Superior temporal gyrus (tissue), 1 donor: Measurements from ENCODE around the gene CAMKK2.
"Not testable (repeated sequence)": the region's sequence is repeated elsewhere in the genome, so short reads cannot be mapped to it uniquely, and the experiment has no call there.

Experiments
- DNase-seq: peaks from one replicate; pipeline ENCODE4 v3.0.0-alpha.2; 2016; ENCODE audit errors: extremely low spot score

CAMKK2 gene

DNA sequence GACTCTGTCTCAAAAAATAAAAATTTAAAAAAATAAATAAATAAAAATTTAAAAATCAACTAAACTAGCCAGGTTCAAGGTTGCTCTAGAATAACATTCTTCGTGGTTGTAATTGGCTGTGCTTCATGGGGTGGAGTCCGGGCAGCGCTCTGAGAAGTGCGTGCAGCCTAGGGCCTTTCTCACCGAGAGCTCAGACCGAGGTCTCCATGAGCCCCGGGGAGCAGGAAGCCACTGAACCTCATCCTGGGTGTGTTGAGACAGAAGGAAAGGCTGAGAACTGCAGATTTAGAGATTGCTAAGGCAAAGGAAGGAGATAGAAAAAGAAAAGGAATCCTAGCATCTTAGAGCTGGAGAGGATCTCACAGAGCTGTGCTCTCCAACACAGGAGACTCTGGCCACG lies 71.9 kb downstream of the CAMKK2 start:
- no peak for DNase-seq

DNA sequence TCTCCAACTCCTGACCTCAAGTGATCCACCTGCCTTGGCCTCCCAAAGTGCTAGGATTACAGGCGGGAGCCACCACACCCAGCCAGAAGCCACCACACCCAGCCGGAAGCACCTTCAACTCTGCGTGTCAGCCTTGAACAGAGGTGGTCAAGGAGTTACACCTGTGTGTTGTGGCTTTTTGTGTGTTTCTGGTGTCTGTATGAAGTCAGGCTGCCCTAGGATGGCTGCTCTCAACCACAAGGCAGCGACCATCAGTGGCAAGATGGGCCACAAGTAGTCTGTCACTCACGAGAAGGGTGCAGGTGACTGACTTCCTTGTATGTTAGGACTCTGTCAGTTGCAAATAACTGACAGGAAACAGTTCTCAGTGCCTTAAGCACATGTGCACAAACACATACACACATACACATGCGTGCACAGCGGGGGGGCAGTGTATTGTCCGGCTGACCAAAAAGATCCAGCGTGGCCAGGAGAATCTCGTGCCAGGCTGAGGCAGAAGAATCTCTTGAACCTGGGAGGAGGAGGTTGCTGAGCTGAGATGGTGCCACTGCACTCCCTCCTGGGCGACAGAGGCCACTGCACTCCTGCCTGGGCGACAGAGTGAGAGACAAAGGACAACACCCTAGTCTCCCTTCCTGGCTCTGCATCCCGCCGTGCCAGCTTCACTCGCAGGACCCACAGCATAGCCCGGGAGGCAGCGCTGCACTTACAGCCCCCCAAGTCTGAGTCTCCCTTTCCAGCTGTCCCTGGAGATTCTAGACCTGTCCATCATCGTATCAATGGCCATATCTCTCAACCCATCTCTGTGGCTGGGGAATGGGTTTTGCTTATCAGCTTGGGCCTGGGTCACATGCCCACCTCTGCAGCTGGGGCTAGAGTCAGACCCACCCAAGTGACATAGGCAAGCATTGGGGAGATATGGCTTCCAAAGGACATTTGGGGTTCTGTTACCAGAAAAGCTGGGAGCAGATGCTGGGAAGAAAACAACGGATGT lies 72.9 kb downstream of the CAMKK2 start:
- DNase-seq = no peak

DNA sequence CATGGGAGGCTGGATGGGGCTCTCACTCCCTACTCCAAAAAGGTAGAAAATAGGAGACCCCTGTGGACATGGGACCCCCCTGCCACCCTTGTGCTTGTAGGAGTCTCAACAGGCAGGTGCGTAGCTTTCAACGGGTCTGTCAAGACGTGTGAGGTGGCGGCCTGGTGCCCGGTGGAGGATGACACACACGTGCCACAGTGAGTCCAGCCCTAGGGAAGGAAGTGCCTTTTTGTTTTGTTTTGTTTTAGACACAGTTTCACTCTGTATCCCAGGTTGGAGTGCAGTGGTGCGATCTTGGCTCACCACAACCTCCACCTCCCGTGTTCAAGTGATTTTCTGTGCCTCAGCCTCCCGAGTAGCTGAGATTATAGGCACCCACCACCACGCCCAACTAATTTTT lies 73.7 kb downstream of the CAMKK2 start:
- no peak for DNase-seq

DNA sequence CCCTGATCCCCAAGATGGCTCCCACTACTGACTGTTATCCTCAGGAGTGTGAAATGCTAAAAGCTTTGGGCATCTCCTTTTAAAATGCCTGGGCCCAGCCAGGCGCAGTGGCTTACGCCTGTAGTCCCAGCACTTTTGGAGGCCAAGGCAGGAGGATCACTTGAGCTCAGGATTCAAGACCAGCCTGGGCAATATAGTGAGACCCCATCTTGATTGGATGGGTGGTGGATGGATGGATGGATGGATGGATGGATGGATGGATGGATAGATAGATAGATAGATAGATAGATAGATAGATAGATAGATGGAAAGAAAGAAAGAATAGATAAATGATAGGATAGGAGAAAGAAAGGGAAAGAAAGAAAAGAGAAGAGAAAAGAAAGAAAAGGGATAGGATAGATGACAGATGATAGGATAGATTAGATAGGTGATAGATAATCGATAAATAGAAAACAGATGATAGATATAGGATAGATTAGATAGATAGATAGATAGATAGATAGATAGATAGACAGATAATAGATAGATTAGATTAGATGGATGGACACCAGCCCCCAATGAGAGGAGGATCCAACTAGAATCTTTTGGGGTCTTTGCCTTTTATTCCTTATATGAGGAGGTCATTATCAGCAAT lies 77.0 kb downstream of the CAMKK2 start:
- no peak for DNase-seq

DNA sequence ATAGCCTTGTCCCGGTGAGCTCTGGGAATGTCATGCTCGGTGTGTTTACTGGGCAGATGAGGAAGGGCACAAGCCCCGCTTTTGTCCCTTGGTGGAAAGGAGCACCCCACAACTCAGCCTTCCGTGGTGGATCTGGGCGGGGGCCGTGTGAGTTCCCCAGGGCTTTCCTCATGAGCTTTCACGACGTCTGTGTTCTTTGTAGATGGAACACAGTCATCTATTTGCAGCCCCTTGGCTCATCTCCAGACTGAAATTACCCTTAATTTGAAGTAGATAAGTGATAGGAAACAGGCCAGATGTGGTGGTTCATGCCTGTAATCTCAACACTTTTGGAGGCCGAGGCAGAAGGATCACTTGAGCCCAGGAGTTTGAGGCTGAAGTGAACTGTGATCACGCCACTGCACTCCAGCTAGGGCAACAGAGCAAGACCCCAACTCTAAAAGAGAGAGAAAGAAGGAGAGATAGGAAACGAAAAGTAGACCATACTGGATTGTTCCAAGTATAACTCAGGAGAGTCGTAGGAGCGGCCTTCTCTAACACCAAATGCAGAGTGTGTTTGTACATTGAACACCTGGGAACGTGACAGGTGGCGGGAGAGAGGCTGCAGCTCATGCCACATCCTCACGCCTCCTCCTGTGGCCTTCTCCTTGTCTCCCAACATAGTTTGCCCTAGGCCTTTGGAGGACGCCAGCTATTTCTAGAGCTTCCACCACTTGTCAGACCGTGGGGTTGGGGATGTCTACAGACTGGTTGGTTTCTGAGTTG lies 77.7 kb downstream of the CAMKK2 start:
- no peak for DNase-seq

DNA sequence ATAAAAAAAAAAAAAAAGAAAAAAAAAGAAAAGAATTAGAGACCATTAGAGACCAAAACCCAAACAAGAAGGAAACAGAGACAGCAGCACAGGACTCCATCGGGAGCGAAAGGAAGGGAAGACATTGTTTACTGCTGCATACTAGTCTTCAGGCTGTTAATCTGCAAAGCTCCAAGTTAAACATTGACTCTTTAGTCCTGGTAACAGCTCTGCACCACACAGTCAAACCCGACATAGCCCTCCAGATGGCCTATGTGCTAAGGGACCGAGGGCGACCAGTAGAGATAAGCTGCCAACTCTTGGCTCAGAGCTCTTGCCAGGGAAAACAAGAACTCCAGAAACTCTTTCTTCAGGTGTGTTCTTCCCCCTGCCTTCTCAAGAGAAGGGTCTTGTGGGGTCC lies 78.7 kb downstream of the CAMKK2 start:
- DNase-seq = no peak

DNA sequence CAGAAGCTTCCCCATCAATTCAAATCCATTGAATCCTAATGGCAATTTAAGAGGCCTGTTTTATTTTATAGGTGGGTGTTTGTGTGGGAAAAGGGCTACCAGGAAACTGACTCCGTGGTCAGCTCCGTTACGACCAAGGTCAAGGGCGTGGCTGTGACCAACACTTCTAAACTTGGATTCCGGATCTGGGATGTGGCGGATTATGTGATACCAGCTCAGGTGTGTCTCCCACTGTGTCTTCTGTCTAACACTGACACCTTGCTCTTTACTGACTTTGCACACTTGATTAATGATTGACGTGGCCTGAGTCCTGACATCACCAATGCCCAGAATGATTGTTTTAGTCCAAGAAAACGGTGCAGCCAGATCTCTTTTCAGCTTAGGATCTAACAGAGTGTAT lies 79.4 kb downstream of the CAMKK2 start:
- no peak for DNase-seq

DNA sequence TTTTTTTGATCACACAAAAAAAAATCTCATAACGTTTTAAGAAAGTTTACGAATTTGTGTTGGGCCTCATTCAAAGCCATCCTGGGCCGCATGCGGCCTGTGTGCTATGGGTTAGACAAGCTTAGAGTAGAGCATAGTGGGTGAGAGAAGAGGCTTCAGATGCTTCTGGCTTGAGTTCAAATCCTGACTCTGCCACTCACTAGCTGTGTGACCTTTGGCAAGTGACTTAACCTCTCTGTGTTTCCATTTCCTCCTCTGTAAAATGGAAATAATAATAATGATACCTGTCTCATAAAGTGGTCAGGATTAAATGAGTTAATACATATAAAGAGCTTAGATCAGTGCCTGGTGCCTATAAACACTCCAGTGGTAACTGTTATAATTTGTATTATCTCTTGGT lies 80.4 kb downstream of the CAMKK2 start:
- DNase-seq = no peak

DNA sequence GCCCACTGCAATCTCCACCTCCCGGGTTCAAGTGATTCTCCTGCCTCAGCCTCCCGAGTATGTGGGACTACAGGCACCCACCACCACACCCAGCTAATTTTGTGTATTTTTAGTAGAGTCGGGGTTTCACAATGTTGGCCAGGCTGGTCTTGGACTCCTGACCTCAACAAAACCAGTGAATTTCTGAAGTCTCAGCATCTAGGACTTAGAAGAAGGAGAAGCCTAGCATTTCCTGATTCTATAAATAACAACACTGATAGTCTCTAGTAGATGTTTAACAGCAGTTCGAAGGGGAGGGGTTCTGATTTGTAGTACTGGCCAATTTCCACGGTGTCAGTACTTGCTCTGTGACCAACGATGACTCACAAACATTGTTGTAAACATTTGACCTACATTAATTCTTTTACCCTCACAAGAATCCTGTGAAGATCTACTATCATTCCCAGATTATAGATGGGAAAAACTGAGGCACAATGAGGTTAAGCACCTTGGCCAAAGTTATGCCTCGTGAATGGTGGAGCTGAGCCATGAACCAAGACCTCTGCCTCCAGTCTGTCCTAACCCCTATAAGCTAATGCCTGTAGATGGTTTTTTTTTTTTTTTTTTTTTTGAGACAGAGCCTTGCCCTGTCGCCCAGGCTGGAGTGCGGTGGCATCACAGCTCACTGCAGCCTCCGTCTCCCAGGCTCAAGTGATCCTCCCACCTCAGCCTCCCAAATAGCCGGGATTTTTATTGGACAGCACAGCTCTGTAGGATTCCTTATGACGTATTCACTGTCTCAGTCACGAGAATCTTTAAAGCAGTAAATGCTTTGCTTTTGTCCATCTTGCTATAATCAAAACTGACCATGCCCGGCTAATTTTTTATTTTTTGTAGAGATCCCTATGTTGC lies 81.4 kb downstream of the CAMKK2 start:
- peak; percentile 17 for DNase-seq

DNA sequence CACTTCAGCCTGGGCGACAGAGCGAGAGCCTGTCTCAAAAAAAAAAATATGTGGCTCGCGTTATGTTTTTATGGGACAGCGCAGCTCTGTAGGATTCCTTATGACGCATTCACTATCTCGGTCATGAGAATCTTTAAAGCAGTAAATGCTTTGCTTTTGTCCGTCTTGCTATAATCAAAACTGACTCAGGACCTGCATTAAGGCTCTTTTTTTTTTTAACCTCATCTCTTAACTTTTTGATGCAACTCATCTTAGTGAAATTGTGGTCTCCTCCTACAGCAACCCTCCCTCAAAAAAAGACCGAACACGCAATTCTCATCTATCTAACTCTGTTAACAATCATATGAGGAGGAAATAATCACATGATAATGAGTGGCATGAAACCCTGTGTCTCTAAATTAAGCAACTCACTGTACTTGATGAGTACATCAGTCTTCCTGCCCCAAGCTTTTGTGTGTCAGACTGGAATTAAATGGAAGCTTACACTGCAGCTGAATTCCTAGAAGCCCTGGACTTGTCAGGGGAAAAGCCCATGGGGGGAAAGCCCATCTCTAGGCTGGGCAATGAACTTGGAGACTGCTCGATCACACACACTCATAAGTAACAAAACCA lies 82.2 kb downstream of the CAMKK2 start:
- peak; percentile 17 for DNase-seq

DNA sequence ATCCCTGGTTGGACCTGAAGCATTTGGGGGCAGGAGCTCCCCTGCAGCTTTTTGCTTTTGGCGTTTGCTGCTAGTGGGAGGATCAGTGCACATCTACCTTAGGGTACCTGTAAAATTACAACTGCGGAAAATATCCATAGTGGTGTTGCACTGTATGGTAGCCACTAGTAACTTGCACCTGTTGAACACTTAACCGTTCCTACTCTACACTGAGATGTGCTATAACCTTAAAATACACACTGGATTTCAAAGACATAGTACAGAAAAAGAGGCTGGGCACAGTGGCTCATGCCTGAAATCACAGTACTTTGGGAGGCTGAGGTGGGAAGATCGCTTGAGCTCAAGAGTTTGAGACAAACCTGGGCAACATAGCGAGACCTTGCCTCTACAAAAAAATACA lies 83.6 kb downstream of the CAMKK2 start:
- no peak for DNase-seq

DNA sequence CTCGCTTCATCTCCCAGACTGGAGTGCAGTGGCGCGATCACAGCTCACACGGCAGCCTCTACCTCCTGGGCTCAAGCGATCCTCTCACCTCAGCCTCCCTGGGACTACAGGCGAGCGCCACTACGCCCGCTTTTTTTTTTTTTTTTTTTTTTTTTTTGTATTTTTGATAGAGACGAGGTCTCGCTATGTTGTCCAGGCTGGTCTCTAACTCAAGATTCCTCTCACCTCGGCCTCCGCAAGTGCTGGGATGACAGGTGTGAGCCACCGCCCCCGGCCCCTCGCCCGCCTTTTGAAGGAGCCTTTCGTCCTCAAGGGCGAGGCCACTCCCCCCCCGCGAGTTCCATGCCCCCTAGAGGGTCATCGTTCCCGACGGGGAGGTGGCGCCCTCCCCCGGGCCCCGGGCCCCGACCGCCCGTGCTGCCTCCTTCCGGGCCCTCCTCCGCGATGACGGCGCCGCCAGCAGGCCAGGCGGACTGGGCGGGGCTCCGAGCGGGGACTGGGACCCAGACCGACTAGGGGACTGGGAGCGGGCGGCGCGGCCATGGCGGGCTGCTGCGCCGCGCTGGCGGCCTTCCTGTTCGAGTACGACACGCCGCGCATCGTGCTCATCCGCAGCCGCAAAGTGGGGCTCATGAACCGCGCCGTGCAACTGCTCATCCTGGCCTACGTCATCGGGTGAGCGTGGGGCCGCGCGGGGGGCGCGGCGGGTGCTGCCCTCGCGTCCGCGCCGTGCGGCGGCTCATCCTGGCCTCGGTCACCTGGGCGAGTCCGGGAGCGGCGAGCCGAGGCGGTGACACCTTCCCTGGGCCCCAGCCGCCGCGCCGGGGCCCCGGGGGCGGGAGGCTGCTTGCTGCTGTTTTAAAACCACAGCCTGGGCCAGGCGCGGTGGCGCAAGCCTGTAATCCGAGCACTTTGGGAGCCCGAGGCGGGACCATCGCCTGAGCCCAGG lies 86.6 kb downstream of the CAMKK2 start, which contains the start of gene P2RX4:
Gene P2RX4, plus strand, starts transcription at position 506 of the 949 bp plus-strand sequence. Its CDS starts 36 bp downstream, at position 542.
- DNase-seq = peak; percentile 80

DNA sequence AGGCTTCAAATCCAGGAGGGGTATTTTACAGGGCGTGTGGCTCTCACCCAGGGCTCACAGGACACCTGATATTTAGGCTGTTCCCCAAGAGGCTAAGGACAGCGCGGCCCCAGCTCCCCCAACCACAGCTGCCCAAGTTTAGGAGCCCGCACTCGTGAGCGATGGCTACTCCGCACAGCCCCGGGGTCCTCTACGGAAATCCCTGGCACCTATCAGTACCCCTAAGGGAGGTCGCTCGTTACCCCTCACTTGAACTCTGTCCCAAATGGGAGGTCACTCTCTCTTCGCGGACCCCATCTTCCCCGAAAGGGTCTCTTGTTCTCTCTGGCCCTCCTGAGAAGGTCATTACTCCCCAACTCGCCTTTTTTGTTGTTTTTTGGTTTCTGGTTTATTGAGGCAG lies 87.3 kb downstream of the CAMKK2 start:
- DNase-seq = no peak

DNA sequence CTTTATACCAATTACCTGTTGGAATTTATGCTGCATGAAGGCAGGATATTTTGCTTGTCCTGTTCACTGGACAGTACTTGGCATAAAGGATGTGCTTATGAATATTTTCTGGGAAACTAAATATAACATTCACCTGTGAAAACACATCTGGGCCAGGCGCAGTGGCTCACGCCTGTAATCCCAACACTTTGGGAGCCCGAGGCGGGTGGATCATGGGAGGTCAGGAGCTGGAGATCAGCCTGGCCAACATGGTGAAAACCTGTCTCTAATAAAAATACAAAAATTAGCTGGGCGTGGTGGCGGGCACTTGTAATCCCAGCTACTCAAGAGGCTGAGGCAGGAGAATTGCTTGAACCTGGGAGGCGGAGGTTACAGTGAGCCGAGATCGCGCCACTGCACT lies 87.9 kb downstream of the CAMKK2 start:
- DNase-seq = not testable (repeated sequence)

DNA sequence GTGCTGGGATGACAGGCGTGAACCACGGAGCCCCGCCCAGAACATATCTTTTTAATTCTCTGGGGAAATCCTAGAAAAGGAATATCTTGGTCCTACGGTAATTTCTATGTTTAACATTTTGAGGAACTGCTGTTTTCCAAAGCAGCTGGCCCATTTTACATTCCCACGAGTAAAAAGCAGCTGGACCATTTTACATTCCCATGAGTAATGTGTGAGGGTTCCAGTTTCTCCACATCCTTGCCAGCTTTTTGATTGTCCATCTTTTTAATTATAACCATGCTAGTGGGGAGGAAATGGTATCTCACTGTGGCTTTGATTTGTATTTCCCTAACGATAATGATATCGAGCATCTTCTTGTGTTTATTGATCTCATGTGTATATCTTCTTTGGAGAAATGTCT lies 91.0 kb downstream of the CAMKK2 start:
- DNase-seq = no peak

DNA sequence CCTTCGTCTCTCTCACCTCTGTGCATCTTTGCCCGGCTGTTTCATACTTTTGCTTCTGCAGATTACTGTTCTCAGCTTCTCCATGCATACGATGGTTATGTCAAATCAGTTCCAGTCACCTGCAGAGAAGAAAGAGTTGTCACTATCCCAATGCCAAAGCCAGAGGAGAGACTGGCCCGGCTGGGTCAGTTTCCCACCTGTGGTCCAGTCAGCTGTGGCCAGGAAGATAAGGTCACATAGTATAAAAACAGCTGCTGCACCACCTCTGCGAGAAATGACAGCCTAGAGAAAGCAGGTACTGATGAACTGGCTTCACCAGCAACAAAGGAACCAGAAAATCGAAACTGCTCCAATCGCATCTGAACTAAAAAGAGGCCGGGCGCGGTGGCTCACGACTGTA lies 93.0 kb downstream of the CAMKK2 start:
- DNase-seq = no peak

DNA sequence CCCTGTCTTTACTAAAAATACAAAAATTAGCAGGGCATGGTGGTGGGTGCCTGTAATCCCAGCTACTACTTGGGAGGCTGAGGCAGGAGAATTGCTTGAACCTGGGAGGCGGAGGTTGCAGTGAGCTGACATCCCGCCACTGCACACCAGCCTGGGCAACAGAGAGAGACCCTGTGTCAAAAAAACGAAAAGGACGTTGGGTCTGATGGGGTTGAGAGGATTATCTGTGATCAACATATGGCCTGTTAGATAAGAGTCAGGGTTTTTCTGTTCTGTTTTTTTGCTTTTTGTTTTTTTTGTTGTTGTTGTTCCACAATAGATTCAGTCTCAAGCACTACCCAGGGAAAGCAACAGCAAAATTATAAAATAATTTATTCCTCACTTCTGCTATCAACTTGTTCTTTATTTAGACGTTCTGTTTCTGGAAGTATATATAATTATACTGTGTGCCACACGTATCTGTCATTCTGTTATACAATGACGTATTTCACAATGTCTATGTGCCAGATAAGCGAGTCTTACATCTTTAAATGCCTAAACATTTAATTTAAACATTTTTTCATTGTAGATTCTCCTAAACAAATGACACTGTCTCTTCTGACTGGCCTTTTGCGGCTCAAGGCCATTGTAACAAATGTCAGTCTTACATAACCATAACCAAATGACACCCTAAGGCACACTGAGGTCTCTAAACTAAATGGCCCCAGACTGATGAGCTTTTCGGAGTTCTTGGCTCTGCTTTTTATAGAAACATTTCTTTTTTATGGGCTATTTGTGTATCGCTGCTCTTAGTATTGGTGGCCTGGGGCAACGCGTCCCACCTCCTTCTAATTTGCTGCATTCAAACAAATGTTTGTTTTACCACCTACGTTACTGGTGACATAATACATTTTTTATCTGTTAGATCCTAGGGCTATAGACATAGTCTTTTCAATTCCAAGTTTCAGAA lies 93.8 kb downstream of the CAMKK2 start:
- peak; percentile 51 for DNase-seq

DNA sequence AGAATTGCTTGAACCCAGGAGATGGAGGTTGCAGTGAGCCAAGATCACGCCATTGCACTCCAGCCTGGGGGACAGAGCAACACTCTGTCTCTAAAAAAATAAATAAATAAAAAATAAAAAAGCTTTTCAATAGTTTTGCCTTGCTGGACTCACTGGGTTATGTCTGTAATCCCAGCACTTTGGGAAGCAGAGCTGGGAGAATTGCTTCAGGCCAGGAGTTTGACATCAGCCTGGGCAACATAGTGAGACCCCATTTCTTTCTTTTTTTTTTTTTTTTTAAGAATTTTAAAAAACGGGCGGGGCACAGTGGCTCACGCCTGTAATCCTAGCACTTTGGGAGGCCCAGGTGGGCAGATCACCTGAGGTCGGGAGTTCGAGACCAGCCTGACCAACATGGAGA lies 95.4 kb downstream of the CAMKK2 start:
- DNase-seq = not testable (repeated sequence)
